Peyer's patch (tissue), 4 donors: ENCODE measurements around the gene ALDH1A2.

Source experiments
- CTCF ChIP-seq, 6 experiments: fragments of 450-650 bp in 4 of 6; fragments of 200-600 bp in 2 of 6; sonication (generic) in 1 of 6; IDR thresholded peaks; one replicate each; pipeline ENCODE4 v1.5.1; 2017 to 2019; ENCODE audit warnings: antibody characterized with exemption in 6 of 6, mild to moderate bottlenecking in 3 of 6, moderate library complexity in 1 of 6
- POLR2A ChIP-seq, 2 donors: fragments of 450-650 bp; IDR thresholded peaks; one replicate each; pipeline ENCODE4 v1.5.1; 2017; ENCODE audit warnings: antibody characterized with exemption in 2 of 2, mild to moderate bottlenecking in 2 of 2, moderate library complexity in 2 of 2

- TF ChIP-seq CTCF (IDR thresholded peaks at IDR 0.05) (no peak), POLR2A (IDR thresholded peaks at IDR 0.05) (no peak)
These were observed 499 bp downstream of the ALDH1A2 start for GRCh38 chr15:58064980-58065444.
